Mucosa of descending colon (tissue), 3 donors: ENCODE measurements around the gene TOM1L1. TPM values are rescaled to one million over a fixed set of nuclear protein-coding genes. Genes with fewer than 3 reads are reported as not detected.

Source experiments
- ATAC-seq: fragments of 200-7000 bp; cut with Tn5 transposase; one replicate; pipeline ENCODE4 v1.9.1; 2020; ENCODE audit warnings: mild to moderate bottlenecking, moderate library complexity
- DNase-seq, 3 donors: peaks; one replicate each; pipeline ENCODE4 v3.0.0-alpha.2; 2020
- H3K36me3 ChIP-seq: fragments of 200-600 bp; one replicate; pipeline ENCODE4 v1.8.0; 2021; ENCODE audit warnings: low read depth, mild to moderate bottlenecking
- H3K4me1 ChIP-seq: fragments of 200-600 bp; one replicate; pipeline ENCODE4 v1.8.0; 2021; ENCODE audit warnings: low read depth, mild to moderate bottlenecking
- H3K4me3 ChIP-seq: fragments of 200-600 bp; one replicate; pipeline ENCODE4 v1.8.0; 2021; ENCODE audit warnings: mild to moderate bottlenecking
- H3K9me3 ChIP-seq: fragments of 200-600 bp; one replicate; pipeline ENCODE4 v1.8.0; 2021; ENCODE audit warnings: mild to moderate bottlenecking
- intact Hi-C, 2 donors: fragments of 100-400 bp; cut with DNase I in 1 of 2; cut with micrococcal nuclease in 1 of 2; formaldehyde crosslinking; loops; one replicate each; pipeline versions ENCODE4 v1.11.0 to v1.11.1; 2022; cut with DNase I, micrococcal nuclease
- total RNA-seq, 3 donors: library from RNA; stranded (reverse); fragmentation: NEBNext Ultra II Directional in 2 of 3; extraction: Animal tissue kit (Norgen Biotek cat#: 25700) in 2 of 3; gene quantifications; one replicate each; pipeline versions ENCODE4 v1.2.1 to v1.2.4, GENCODE V29; 2021 to 2023
- TF ChIP-seq, protein P1 (sequence below): fragments of 200-600 bp; IDR thresholded peaks from one replicate; pipeline ENCODE4 v1.8.0; 2022; ENCODE audit warnings: antibody characterized with exemption, mild to moderate bottlenecking
- donor health status: DM: no; HTN: no; CAD: no; lungs with moderate emphysema.
- donor health status: DM: no; HTN: no; CAD: no.
- donor health status: DM: no; HTN: yes; CAD: no.

The TOM1L1 gene
- total RNA-seq, 3 donors from 2014 or later, result 37.3 to 68.7 (median 49.8) TPM

DNA sequence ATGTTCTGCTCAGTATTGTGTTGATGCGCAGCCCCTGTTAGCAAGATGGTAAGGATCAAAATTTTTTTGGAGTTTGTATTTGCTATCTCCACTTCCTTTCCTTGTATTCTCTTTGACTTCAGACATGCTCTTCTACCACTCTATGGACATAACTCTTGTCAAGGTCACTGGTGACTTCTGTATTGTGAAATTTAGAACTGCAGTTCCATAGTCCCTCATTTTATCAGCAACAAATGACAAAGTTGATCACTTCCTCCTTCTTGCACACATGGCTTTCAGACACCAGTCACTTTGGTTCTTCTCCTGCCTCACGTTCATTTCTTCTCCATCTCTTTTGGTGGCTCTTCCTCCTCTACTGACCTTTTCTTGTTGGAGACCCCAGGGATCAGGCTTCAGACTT lies 46.7 kb downstream of the TOM1L1 start:
- no peaks in the 10 kb centered on the region for H3K36me3 ChIP-seq
- TF ChIP-seq, protein P1, sequence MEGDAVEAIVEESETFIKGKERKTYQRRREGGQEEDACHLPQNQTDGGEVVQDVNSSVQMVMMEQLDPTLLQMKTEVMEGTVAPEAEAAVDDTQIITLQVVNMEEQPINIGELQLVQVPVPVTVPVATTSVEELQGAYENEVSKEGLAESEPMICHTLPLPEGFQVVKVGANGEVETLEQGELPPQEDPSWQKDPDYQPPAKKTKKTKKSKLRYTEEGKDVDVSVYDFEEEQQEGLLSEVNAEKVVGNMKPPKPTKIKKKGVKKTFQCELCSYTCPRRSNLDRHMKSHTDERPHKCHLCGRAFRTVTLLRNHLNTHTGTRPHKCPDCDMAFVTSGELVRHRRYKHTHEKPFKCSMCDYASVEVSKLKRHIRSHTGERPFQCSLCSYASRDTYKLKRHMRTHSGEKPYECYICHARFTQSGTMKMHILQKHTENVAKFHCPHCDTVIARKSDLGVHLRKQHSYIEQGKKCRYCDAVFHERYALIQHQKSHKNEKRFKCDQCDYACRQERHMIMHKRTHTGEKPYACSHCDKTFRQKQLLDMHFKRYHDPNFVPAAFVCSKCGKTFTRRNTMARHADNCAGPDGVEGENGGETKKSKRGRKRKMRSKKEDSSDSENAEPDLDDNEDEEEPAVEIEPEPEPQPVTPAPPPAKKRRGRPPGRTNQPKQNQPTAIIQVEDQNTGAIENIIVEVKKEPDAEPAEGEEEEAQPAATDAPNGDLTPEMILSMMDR, result no peak
- H3K9me3 ChIP-seq, result no peaks in the 10 kb centered on the region
- intact Hi-C loops, result no loop called here
- ATAC-seq (no peak), DNase-seq (no peak)
- no peak overlapping the region for H3K4me3 ChIP-seq
- no peaks in the 10 kb centered on the region for H3K4me1 ChIP-seq

DNA sequence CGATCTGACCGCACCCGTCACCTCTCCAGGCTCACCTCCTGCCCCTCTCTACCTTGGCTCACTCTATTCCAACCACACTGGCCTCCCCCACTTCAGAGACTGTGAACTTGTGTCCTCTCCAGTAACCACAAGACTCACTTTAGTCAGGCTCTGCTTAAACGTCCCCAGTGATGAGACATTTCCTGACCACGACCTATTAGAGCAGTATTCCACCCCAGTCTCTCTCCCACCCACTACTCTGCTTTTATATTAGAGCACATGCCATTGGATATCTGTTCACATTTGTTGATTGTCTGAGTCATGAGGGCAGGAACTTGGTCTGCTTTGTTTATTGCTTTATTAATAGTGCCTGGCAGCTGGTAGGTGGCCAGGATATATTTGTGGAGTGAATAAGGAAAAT lies 47.7 kb downstream of the TOM1L1 start:
- ATAC-seq (peak; percentile 17), DNase-seq (no peak)
- Histone ChIP-seq H3K4me1 (no peaks in the 10 kb centered on the region), H3K9me3 (no peaks in the 10 kb centered on the region), H3K36me3 (no peaks in the 10 kb centered on the region), H3K4me3 (no peak overlapping the region)
- intact Hi-C loops, result no loop called here
- TF ChIP-seq, protein P1, result no peak

DNA sequence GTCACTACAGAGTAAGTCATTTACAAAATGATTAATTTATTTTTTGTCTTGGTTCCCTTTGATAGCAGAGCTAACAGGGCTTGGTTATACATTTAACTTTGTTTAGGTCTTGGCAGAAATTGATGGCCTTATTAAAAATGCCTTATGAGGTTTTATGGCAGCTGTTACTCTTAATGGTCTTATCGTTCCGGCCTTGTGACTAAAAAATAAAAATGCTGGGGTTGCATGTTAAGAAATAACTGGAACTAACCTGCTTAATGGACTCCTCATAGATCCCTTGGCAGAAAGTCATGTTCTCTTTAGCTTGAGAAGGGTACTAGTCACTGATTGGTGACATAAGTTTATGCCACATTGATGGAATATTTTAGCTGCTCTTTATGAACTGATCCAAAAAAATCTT lies 49.5 kb downstream of the TOM1L1 start:
- DNase-seq (no peak), ATAC-seq (no peak)
- intact Hi-C loops, result no loop called here
- TF ChIP-seq, protein P1, result no peak
- Histone ChIP-seq H3K4me3 (no peak overlapping the region), H3K4me1 (no peaks in the 10 kb centered on the region), H3K9me3 (no peaks in the 10 kb centered on the region), H3K36me3 (peaks cover under 1% of the 10 kb centered on the region)

DNA sequence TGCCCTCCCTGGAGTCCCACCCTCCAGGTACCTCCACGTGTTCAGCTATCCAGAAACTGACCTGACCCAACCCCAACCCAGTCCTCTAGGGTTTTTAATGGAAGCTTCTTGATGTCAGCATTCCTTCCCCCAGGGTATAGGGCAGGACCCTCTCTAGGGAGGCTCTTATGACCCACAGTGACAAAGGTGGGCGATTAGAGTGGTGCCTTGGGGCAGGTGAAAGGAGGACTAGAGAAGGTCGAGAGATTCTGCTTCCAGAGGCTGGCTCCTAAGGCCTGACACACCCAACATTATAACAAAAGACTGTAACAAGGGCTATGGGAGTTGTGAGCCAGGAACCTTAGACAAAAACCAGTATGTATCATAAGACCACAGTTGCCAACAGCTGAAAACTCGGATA lies 50.6 kb downstream of the TOM1L1 start:
- no peak for ATAC-seq
- DNase-seq, result no peak
- Histone ChIP-seq H3K4me1 (no peaks in the 10 kb centered on the region), H3K4me3 (no peak overlapping the region), H3K36me3 (peaks cover 4% of the 10 kb centered on the region), H3K9me3 (no peaks in the 10 kb centered on the region)
- intact Hi-C loops, result no loop called here
- TF ChIP-seq, protein P1, result no peak

DNA sequence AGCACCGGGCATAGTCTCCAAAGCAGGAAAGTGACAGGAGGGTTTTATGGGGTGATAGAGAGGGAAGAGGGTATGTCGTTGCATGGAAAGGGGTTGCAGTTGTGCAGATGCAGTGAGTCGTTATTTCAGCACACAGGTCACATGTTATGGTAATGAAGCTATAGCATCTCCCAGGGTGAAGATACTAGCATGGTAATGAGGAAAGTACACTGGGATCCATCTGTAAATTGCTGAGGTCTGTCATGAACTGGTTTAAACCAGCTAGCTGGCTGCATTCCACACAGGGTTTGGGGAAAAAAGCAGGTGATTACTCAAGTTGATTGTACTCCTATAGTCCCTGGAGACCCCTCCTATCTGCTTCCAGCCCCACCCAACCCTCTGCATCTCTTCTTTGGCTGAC lies 56.1 kb downstream of the TOM1L1 start:
- TF ChIP-seq, protein P1, result no peak
- DNase-seq (no peak), ATAC-seq (no peak)
- peaks cover 4% of the 10 kb centered on the region for H3K36me3 ChIP-seq
- H3K9me3 ChIP-seq, result no peaks in the 10 kb centered on the region
- intact Hi-C loops, result no loop called here
- no peak overlapping the region for H3K4me3 ChIP-seq
- no peaks in the 10 kb centered on the region for H3K4me1 ChIP-seq

DNA sequence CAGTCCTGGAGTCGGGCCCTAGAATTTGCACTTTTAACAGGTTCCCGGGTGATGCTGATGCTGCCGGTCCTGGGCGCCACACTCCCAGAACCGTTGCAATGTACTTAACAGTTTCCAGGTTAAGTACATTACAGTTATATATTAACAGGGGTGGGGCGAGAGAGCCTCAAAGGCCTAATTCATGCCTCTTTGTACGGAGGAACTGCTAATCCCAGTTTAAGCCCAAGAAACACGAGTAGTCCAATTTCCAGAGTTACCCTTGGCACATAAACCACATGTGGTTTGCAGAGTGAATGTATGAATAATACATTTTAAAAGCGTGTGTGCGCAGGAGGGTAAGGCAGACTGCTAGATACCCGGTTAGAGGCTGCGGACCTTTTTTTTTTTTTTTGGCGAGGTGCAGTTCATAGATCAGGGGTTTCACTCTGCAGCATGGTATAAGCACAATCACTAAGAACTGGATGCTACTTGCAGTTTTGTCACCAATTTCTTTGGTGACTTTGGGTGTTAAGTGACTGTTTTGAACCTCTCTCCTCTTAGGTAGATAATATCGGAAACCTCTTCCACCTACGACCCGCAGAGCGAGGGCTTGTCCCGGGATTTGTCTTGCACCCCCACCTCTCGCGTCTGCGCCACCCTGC lies 67.1 kb downstream of the TOM1L1 start:
- intact Hi-C loops, result no loop called here

More for the DNA sequence above, 67.1 kb downstream of the TOM1L1 start:
- Histone ChIP-seq H3K36me3 (no peaks in the 10 kb centered on the region), H3K4me1 (peaks cover 9% of the 10 kb centered on the region), H3K4me3 (peak overlapping the region; percentile 69), H3K9me3 (no peaks in the 10 kb centered on the region)
- TF ChIP-seq, protein P1, result no peak
- DNase-seq (peak in 2 of 3 donors; percentile 40 to 48), ATAC-seq (peak; percentile 44)
